Measurements from ENCODE around the gene XAB2.

The XAB2 gene

DNA sequence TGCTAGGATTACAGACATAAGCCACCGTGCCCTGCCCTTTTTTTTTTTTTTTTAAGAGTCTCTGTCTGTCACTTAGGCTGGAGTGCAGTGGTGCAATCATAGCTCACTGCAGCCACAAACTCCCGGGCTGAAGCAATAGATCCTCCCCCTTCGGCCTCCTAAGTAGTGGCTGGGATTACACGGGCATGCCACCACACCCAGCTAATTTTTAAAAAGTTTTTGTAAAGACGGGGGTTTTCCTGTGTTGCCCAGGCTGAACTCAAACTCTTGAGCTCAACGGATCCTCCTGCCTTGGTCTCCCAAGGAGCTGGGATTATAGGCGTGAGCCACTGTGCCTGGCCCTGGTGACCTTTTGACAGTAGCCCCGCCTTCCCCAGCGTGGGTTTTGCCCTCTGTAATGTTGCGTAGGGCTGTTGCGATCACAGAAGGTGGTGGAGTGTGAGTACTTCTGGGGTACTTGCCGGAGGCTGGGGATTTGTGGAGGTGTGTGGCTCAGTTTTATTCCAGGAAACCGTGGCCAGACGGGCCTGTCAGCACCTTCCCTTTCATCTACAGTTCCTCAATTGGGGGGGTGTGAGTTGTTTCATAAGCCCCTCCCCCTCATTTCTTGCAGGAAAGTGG lies 27.9 kb upstream of the XAB2 start:
- Histone ChIP-seq H3K4me1 (ENCODE audit: control insufficient read depth, low read length) (peaks cover 17% of the 10 kb centered on the region), H3K9me3 (ENCODE audit: control insufficient read depth, insufficient read depth, low read length) (no peaks in the 10 kb centered on the region), H3K9me2 (replicated peaks; ENCODE audit: control insufficient read depth, low read length) (no peaks in the 10 kb centered on the region), H3K4me3 (ENCODE audit: low read length) (no peak overlapping the region), H3K27ac (ENCODE audit: low read depth, low read length) (no peak overlapping the region), H3K36me3 (ENCODE audit: control insufficient read depth, low read length) (no peaks in the 10 kb centered on the region), H3K27me3 (ENCODE audit: control insufficient read depth, low read length) (no peaks in the 10 kb centered on the region), H3F3A (ENCODE audit: control insufficient read depth, insufficient read depth) (no peaks in the 10 kb centered on the region), H3K4me2 (ENCODE audit: low read length) (no peak overlapping the region), H3K79me2 (ENCODE audit: control insufficient read depth, low read length) (no peaks in the 10 kb centered on the region), H4K20me1 (ENCODE audit: control insufficient read depth, insufficient read depth, low read depth, low read length) (no peaks in the 10 kb centered on the region)
- no peak for TF ChIP-seq EZH2phosphoT487 (IDR thresholded peaks at IDR 0.05; ENCODE audit: borderline replicate concordance, low read length)
- TF ChIP-seq, protein P1, sequence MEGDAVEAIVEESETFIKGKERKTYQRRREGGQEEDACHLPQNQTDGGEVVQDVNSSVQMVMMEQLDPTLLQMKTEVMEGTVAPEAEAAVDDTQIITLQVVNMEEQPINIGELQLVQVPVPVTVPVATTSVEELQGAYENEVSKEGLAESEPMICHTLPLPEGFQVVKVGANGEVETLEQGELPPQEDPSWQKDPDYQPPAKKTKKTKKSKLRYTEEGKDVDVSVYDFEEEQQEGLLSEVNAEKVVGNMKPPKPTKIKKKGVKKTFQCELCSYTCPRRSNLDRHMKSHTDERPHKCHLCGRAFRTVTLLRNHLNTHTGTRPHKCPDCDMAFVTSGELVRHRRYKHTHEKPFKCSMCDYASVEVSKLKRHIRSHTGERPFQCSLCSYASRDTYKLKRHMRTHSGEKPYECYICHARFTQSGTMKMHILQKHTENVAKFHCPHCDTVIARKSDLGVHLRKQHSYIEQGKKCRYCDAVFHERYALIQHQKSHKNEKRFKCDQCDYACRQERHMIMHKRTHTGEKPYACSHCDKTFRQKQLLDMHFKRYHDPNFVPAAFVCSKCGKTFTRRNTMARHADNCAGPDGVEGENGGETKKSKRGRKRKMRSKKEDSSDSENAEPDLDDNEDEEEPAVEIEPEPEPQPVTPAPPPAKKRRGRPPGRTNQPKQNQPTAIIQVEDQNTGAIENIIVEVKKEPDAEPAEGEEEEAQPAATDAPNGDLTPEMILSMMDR (IDR thresholded peaks at IDR 0.05; ENCODE audit: low read depth, low read length, poor library complexity, severe bottlenecking): no peak

DNA sequence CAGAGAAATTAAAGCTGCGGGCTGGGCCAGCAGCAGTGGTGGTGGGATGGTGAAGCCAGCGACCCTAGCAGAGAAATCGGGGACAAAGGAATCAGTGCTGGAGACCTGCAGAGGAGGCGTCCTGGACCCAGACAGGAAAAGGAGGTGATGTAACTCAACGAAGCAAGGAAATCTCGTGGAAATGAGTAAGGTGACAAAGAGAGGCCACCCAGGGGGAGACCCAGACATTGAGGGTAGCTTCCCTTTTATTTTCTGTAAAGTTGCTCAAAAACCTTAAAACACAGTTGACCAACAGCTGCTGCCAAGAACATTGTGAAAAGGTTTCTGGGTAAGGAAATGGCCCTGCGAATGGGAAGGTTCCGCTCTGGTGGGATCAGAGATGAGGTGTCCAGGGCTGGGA lies 26.2 kb upstream of the XAB2 start:
- Histone ChIP-seq H3K9me2 (replicated peaks; ENCODE audit: control insufficient read depth, low read length) (no peaks in the 10 kb centered on the region), H3F3A (ENCODE audit: control insufficient read depth, insufficient read depth) (no peaks in the 10 kb centered on the region), H3K79me2 (ENCODE audit: control insufficient read depth, low read length) (no peaks in the 10 kb centered on the region), H3K27ac (ENCODE audit: low read depth, low read length) (no peak overlapping the region), H4K20me1 (ENCODE audit: control insufficient read depth, insufficient read depth, low read depth, low read length) (no peaks in the 10 kb centered on the region), H3K4me2 (ENCODE audit: low read length) (no peak overlapping the region), H3K9me3 (ENCODE audit: control insufficient read depth, insufficient read depth, low read length) (no peaks in the 10 kb centered on the region), H3K27me3 (ENCODE audit: control insufficient read depth, low read length) (no peaks in the 10 kb centered on the region), H3K4me1 (ENCODE audit: control insufficient read depth, low read length) (peaks cover 19% of the 10 kb centered on the region), H3K36me3 (ENCODE audit: control insufficient read depth, low read length) (no peaks in the 10 kb centered on the region), H3K4me3 (ENCODE audit: low read length) (no peak overlapping the region)
- TF ChIP-seq, protein P1 (IDR thresholded peaks at IDR 0.05; ENCODE audit: low read depth, low read length, poor library complexity, severe bottlenecking): no peak
- TF ChIP-seq EZH2phosphoT487 (IDR thresholded peaks at IDR 0.05; ENCODE audit: borderline replicate concordance, low read length): no peak

- no peaks in the 10 kb centered on the region for H3K27me3 ChIP-seq (ENCODE audit: control insufficient read depth, low read length)
- TF ChIP-seq, protein P1 (IDR thresholded peaks at IDR 0.05; ENCODE audit: low read depth, low read length, poor library complexity, severe bottlenecking): no peak
- TF ChIP-seq EZH2phosphoT487 (IDR thresholded peaks at IDR 0.05; ENCODE audit: borderline replicate concordance, low read length): no peak
- no peaks in the 10 kb centered on the region for H3K79me2 ChIP-seq (ENCODE audit: control insufficient read depth, low read length)
- H3F3A ChIP-seq (ENCODE audit: control insufficient read depth, insufficient read depth): 0 out of 2 replicates have a peak, but pooled peaks cover under 1% of the 10 kb centered on the region
- H3K36me3 ChIP-seq (ENCODE audit: control insufficient read depth, low read length): no peaks in the 10 kb centered on the region
- H4K20me1 ChIP-seq (ENCODE audit: control insufficient read depth, insufficient read depth, low read depth, low read length): no peaks in the 10 kb centered on the region
- peaks cover 25% of the 10 kb centered on the region for H3K4me1 ChIP-seq (ENCODE audit: control insufficient read depth, low read length)
- no peak overlapping the region for H3K4me3 ChIP-seq (ENCODE audit: low read length)
- H3K9me2 ChIP-seq (replicated peaks; ENCODE audit: control insufficient read depth, low read length): no peaks in the 10 kb centered on the region
- no peak overlapping the region for H3K4me2 ChIP-seq (ENCODE audit: low read length)
- no peaks in the 10 kb centered on the region for H3K9me3 ChIP-seq (ENCODE audit: control insufficient read depth, insufficient read depth, low read length)
- H3K27ac ChIP-seq (ENCODE audit: low read depth, low read length): no peak overlapping the region
These were observed 25.1 kb upstream of the XAB2 start for GRCh38 chr19:7654401-7654800.

Data from DOHH2 (cell line).